OCI-LY7 (cell line): ENCODE results near the gene TRIO.

Source experiments
- EZH2phosphoT487 ChIP-seq: fragments of 200-600 bp; sonication (generic); IDR thresholded peaks from 2 replicates; pipeline ENCODE4 v1.6.1; 2018; ENCODE audit warnings: low read depth, borderline replicate concordance, mild to moderate bottlenecking, mixed run types, antibody characterized with exemption, low read length, moderate library complexity, mixed read lengths
- TF ChIP-seq, protein P1 (sequence below): fragments of 200-600 bp; sonication (generic); conservative IDR thresholded peaks from 2 replicates; pipeline ENCODE4 v1.5.1; 2014; ENCODE audit warnings: mild to moderate bottlenecking, antibody characterized with exemption, low read length, moderate library complexity, mixed read lengths

DNA sequence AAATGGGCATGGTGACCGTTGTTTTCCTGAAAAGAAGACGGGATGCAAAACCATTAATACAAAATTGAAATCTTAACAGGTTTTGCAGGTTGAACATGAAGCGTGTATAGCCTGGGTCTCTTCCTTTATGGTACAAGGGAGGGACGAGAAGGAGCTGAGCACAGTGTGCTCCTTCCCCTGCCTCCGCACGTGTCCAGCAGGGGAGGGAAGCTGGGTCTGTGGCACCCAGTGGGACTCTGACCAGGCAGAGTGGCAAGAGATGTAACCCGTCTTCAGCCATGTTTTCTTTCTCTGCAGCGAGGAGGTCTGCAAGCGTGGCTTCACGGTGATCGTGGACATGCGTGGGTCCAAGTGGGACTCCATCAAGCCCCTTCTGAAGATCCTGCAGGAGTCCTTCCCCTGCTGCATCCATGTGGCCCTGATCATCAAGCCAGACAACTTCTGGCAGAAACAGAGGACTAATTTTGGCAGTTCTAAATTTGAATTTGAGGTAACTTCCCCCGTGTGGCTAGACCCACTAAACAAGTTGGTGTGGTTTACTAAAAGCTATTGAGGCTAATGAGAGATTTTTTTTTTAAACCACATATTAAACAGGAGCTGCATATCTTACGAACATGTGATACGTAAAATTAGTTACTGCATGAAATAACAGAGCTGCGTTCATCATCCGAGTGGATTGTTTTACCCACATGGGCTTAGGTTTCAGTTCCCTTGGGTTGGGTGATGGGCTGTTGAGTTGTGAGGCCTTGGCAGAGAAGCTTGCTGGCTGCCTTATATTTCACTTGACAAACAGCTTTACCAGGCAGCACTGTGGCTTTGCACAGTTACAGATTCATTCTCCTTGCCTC, 143.7 kb downstream of the TRIO start:
- TF ChIP-seq, protein P1, sequence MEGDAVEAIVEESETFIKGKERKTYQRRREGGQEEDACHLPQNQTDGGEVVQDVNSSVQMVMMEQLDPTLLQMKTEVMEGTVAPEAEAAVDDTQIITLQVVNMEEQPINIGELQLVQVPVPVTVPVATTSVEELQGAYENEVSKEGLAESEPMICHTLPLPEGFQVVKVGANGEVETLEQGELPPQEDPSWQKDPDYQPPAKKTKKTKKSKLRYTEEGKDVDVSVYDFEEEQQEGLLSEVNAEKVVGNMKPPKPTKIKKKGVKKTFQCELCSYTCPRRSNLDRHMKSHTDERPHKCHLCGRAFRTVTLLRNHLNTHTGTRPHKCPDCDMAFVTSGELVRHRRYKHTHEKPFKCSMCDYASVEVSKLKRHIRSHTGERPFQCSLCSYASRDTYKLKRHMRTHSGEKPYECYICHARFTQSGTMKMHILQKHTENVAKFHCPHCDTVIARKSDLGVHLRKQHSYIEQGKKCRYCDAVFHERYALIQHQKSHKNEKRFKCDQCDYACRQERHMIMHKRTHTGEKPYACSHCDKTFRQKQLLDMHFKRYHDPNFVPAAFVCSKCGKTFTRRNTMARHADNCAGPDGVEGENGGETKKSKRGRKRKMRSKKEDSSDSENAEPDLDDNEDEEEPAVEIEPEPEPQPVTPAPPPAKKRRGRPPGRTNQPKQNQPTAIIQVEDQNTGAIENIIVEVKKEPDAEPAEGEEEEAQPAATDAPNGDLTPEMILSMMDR: no peak
- no peak for TF ChIP-seq EZH2phosphoT487
